HuH-7 (cell line): ENCODE measurements around the gene GPX3.

Experiments used
- DNase-seq: peaks from one replicate; pipeline ENCODE4 v3.0.0; 2011; ENCODE audit warnings: low spot score

GPX3 gene

GRCh38 chr5:151034422-151035379, 14.3 kb downstream of the GPX3 start:
- no peak for DNase-seq

GRCh38 chr5:151036556-151036955, 16.2 kb downstream of the GPX3 start:
- DNase-seq: no peak

- no peak for DNase-seq
Measured at GRCh38 chr5:151037561-151038411, 17.4 kb downstream of the GPX3 start.

- DNase-seq: no peak
Measured at GRCh38 chr5:151038412-151038745, 18.0 kb downstream of the GPX3 start.

- DNase-seq: no peak
Measured at GRCh38 chr5:151038801-151039238, 18.4 kb downstream of the GPX3 start.

GRCh38 chr5:151039665-151040064, 19.3 kb downstream of the GPX3 start:
- no peak for DNase-seq

- DNase-seq: peak; percentile 65
Measured at GRCh38 chr5:151040211-151040747, 19.9 kb downstream of the GPX3 start.

GRCh38 chr5:151041577-151042268, 21.3 kb downstream of the GPX3 start:
- no peak for DNase-seq

- DNase-seq: no peak
Measured at GRCh38 chr5:151042453-151043093, 22.2 kb downstream of the GPX3 start.

- DNase-seq: peak; percentile 55
Measured at GRCh38 chr5:151047814-151048425, 27.5 kb downstream of the GPX3 start.

- DNase-seq: no peak
Measured at GRCh38 chr5:151048526-151048925, 28.1 kb downstream of the GPX3 start.

GRCh38 chr5:151051066-151051930, 30.9 kb downstream of the GPX3 start:
- DNase-seq: peak; percentile 93

- no peak for DNase-seq
Measured at GRCh38 chr5:151051931-151052608, 31.7 kb downstream of the GPX3 start.

GRCh38 chr5:151052836-151053235, 32.4 kb downstream of the GPX3 start:
- no peak for DNase-seq

- DNase-seq: no peak
Measured at GRCh38 chr5:151053796-151054462, 33.5 kb downstream of the GPX3 start.

- DNase-seq: no peak
Measured at GRCh38 chr5:151054709-151055108, 34.3 kb downstream of the GPX3 start.

GRCh38 chr5:151055336-151055735, 34.9 kb downstream of the GPX3 start:
- DNase-seq: no peak

GRCh38 chr5:151056379-151057325, 36.3 kb downstream of the GPX3 start:
- no peak for DNase-seq
